GM19043 (cell line): ENCODE measurements around the gene GOSR1.
"Not testable (repeated sequence)": the region's sequence is repeated elsewhere in the genome, so short reads cannot be mapped to it uniquely, and the experiment has no call there.

Source experiments
- ATAC-seq: cut with Tn5 transposase; IDR thresholded peaks from one replicate; pipeline ENCODE4 v1.9.1; 2021; ENCODE audit warnings: low read depth; ENCODE audit not compliant: unreplicated experiment

Gene GOSR1

DNA sequence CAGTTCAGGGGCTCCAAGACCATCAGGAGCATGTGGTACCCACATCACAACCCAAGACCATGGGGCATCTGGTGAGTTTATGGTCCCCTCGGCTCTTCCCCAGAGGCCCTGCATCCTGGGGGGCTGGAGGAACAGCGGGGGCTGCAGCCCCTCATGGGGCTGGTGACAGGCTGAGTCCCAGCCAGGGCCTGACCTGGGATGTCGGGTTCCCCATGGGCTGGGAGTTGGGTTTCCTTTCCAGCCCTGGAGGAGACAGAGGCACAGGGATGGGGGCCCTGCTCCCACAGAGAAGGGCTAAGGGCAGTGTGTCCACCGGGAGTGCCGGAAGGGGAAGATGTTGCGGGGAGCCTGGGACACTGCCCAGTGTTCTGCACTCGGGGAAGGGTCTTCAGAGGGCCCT lies 82.4 kb downstream of the GOSR1 start:
- ATAC-seq = no peak

DNA sequence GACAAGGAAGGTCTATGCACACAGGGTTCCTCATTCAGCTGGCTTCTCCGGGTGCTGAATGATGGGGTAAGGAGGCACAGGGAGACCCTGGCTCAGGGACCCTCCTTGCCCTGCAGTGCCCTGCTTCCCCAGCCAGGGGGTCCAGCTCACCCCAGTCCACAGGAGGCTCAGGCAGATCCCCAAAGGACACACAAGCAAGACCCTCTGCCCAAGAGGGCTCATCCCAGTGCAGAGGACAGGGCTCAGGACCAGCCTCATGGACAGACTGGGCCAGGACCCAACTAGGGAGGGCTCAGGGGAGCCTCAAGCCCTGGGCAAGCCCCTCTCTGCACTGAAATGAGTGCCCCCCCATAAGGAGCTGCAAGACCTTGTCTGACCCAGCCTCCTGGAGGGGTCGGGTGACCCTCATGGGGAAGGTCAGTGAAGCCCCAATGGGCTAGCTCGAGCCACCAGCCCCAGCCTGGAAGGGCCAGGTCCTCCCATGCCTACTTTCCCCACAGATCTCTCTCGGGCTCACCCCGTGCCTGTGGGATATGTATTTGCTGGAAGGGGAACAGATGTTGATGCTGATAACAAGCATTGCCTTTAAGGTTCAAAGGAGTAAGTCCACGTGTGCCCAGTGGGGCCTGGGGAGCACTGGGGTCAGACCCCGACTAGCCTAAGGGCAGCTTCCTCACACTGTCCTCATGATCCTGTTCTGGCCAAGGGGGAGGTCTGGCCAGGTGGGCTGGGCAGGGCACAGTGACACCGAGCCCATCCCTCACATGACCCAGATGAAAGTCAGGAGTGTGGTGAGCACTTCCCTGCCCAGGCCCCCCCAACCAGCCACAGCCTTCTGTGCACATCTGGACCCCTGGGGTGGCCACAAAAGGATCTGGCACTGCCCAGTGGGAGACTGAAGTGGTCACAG lies 83.2 kb downstream of the GOSR1 start:
- ATAC-seq = not testable (repeated sequence)

- not testable (repeated sequence) for ATAC-seq
These were observed 84.6 kb downstream of the GOSR1 start for GRCh38 chr17:30561766-30562165.

DNA sequence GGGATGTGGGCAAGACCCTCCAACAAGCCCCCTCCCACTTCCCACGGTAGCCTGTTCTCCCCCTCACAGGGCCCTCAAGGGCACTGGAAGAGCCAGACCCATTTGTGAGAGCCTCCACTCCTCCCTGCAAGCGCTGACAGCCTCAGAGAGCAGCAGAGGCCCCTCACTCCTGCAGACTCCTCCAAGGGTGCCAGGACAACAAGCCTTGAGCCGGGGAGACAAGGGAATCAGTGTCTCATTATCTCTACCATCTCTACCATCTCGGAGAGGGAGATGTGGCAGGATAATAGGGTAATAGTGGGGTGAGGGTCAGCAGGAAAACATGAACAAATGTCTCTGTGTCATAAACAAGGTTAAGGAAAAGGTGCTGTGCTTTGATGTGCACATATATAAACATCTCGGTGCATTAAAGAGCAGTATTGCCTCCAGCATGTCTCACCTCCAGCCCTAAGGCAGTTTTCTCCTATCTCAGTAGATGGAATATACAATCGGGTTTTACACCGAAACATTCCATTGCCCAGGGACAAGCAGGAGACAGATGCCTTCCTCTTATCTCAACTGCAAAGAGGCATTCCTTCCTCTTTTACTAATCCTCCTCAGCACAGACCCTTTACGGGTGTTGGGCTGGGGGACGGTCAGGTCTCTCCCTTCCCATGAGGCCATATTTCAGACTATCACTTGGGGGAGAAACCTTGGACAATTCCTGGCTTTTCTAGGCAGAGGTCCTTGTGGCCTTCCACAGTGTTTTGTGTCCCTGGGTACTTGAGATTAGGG lies 86.1 kb downstream of the GOSR1 start:
- not testable (repeated sequence) for ATAC-seq

DNA sequence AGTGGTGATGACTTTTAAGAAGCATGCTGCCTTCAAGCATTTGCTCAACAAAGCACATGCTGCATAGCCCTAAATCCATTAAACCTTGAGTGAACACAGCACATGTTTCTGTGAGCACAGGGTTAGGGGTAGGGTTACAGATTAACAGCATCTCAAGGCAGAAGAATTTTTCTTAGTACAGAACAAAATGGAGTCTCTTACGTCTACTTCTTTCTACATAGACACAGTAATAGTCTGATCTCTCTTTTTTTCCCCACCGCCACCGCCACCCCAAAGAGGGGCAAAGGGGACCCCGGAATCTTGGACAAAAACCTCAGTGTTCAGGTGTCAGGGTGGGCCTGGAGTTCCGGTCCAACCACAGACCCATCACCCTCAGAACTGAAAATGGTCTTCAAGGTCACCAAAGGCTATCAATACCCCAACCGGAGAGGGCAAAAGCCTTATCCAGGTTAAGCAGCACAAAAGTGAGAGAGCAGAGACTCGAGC lies 86.7 kb downstream of the GOSR1 start:
- not testable (repeated sequence) for ATAC-seq

GRCh38 chr17:30564422-30565072 lies 87.3 kb downstream of the GOSR1 start:
- ATAC-seq = not testable (repeated sequence)

GRCh38 chr17:30565073-30565935 lies 88.1 kb downstream of the GOSR1 start:
- no peak for ATAC-seq

GRCh38 chr17:30566104-30566503 lies 88.9 kb downstream of the GOSR1 start:
- ATAC-seq = not testable (repeated sequence)

GRCh38 chr17:30566516-30567225 lies 89.5 kb downstream of the GOSR1 start:
- not testable (repeated sequence) for ATAC-seq

GRCh38 chr17:30567231-30568116 lies 90.3 kb downstream of the GOSR1 start:
- no peak for ATAC-seq

DNA sequence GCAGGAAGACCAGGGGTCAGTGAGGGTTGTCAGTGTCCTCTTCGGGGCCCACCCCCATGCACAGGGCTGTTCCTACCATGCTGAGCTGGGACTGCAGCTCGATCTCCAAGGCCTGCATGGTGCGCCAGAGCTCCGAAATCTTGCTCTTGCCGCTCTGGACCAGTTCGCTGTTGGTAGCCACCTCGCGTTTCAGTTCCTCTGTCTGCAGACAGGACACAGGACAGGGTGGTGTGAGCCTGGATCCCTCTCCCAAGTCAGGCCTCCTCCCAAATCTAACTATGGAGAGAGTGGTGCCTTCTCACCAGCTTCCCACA lies 90.9 kb downstream of the GOSR1 start:
- ATAC-seq = no peak

DNA sequence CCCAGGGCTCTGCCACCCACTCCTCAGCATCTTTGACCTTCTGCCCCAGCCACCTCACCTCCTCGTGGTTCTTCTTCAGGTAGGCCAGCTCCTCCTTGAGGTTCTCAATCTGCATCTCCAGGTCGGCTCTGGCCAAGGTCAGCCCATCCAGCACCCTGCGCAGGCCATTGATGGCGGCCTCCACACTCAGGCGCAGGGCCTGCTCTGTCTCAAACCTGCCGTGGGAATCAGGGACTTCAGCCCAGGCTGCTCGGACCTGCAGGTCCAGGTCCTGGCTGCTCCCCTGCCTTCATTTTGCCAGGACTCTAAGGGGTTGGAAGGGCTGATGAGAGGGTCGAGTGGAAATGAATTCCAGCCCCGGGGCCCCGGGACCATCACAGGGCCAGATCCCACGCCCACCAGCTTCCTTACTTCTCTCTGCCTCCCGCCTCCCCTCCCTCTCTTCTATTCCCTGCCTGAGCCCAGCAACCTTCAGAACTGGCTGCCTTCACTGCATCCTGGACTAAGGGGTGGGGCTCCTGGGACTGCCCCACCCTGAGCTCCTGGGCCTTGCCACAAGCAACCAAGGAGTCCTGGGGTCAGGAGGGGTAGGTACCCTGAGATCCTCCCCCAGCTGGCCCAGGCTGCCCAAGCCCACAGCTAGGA lies 92.4 kb downstream of the GOSR1 start:
- not testable (repeated sequence) for ATAC-seq

DNA sequence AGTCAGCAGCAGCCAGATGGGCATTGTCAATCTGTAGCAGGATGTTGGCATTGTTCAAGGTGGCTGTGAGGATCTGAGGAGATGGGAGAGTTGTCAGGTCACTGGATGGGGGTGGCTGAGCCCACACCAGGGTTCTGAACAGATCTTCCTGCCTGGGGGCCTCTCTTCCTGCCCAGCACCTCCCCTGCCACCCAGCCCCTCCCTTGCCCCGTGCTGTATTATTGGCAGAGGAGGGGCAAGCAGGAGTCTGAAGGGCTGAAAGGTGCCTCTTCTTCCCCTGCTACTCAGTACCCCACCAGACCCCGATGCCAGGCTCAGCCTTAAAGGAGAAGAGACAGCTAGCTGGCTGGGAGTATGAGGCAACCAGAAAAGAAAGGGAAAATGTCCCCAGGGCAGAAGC lies 93.0 kb downstream of the GOSR1 start:
- no peak for ATAC-seq

- ATAC-seq = no peak
These were observed 93.5 kb downstream of the GOSR1 start for GRCh38 chr17:30570596-30571265.

- not testable (repeated sequence) for ATAC-seq
These were observed 94.2 kb downstream of the GOSR1 start for GRCh38 chr17:30571404-30571803.

DNA sequence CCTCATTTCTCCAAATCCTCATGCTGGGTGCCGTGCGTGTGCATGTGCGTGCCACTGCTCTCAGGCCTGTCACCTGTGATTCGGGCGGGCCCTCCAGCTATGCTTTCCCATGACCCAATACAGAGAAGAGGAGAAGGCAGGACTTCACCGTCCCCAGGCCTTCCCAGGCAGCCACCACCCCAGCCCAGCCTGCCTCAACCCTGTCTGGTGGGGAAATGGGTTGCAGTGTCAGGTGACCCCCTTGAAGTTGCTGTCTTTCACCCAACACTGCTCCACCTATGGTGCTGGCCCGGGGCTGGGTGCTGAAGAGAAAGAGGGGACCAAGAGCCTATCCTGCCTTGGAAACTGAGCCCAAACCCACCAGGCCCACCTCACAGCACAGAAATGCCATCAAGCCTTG lies 94.7 kb downstream of the GOSR1 start:
- no peak for ATAC-seq
